ENCODE data around the gene OR2M7.

Gene OR2M7, protein sequence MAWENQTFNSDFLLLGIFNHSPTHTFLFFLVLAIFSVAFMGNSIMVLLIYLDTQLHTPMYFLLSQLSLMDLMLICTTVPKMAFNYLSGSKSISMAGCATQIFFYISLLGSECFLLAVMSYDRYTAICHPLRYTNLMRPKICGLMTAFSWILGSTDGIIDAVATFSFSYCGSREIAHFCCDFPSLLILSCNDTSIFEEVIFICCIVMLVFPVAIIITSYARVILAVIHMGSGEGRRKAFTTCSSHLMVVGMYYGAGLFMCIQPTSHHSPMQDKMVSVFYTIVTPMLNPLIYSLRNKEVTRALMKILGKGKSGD

DNA sequence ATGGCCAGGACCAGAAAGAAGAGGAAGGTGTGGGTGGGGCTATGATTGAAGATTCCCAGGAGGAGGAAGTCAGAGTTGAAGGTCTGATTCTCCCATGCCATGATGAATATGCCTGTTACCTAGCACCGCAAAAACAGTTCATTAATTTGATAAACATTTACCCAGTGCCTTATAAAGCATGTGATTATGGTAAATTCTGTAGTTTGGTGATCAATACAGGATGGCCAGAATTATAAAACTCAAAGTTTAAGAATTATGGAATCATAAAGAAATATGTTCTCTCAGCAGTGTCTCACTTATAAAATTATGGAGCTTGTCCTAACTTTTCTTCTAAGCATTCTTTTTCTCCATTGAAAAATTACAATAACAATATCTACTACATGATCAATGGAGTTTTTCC is at the start of gene OR2M7:
TSS of gene OR2M7 (minus strand) at position 101 of the 400 bp plus-strand sequence. CDS start at position 101, 0 bp downstream.
- H3K9me3 ChIP-seq (ENCODE audit: control insufficient read depth, insufficient read depth, low read depth, low read length): no peaks in the 10 kb centered on the region
- no peak within 1 kb of the TSS for H3K4me3 ChIP-seq (ENCODE audit: low read depth, low read length)
- H3K27ac ChIP-seq (ENCODE audit: extremely low read depth, low read depth, low read length): no peak within 1 kb of the TSS
- TF ChIP-seq ZNF544 (tag by site-specific recombination; IDR thresholded peaks at IDR 0.05) (no peak), ZNF501 (tag by site-specific recombination; IDR thresholded peaks at IDR 0.05) (no peak), ZNF555 (tag by site-specific recombination; conservative IDR thresholded peaks at IDR 0.05) (no peak), ZNF248 (tag by site-specific recombination; IDR thresholded peaks at IDR 0.05) (no peak), ZNF658 (tag by site-specific recombination; IDR thresholded peaks at IDR 0.05) (no peak), ZNF76 (tag by site-specific recombination; IDR thresholded peaks at IDR 0.05; ENCODE audit: borderline replicate concordance, low read depth) (no peak), ZNF23 (tag by site-specific recombination; IDR thresholded peaks at IDR 0.05; ENCODE audit: borderline replicate concordance) (no peak), ZNF211 (tag by site-specific recombination; IDR thresholded peaks at IDR 0.05; ENCODE audit: low read depth) (no peak), KLF1 (tag by site-specific recombination; IDR thresholded peaks at IDR 0.05) (no peak), SCRT1 (tag by site-specific recombination; IDR thresholded peaks at IDR 0.05; ENCODE audit: borderline replicate concordance) (no peak)
- TF ChIP-seq, protein P1, sequence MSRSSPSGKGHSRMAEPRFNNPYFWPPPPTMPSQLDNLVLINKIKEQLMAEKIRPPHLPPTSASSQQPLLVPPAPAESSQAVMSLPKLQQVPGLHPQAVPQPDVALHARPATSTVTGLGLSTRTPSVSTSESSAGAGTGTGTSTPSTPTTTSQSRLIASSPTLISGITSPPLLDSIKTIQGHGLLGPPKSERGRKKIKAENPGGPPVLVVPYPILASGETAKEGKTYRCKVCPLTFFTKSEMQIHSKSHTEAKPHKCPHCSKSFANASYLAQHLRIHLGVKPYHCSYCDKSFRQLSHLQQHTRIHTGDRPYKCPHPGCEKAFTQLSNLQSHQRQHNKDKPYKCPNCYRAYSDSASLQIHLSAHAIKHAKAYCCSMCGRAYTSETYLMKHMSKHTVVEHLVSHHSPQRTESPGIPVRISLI (tag by site-specific recombination; IDR thresholded peaks at IDR 0.05): no peak
- TF ChIP-seq, protein P2, sequence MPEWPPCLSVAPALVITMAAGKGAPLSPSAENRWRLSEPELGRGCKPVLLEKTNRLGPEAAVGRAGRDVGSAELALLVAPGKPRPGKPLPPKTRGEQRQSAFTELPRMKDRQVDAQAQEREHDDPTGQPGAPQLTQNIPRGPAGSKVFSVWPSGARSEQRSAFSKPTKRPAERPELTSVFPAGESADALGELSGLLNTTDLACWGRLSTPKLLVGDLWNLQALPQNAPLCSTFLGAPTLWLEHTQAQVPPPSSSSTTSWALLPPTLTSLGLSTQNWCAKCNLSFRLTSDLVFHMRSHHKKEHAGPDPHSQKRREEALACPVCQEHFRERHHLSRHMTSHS (tag by site-specific recombination; IDR thresholded peaks at IDR 0.05): no peak
- TF ChIP-seq, protein P3, sequence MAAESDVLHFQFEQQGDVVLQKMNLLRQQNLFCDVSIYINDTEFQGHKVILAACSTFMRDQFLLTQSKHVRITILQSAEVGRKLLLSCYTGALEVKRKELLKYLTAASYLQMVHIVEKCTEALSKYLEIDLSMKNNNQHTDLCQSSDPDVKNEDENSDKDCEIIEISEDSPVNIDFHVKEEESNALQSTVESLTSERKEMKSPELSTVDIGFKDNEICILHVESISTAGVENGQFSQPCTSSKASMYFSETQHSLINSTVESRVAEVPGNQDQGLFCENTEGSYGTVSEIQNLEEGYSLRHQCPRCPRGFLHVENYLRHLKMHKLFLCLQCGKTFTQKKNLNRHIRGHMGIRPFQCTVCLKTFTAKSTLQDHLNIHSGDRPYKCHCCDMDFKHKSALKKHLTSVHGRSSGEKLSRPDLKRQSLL (tag by site-specific recombination; IDR thresholded peaks at IDR 0.05): no peak
- TF ChIP-seq, protein P4, sequence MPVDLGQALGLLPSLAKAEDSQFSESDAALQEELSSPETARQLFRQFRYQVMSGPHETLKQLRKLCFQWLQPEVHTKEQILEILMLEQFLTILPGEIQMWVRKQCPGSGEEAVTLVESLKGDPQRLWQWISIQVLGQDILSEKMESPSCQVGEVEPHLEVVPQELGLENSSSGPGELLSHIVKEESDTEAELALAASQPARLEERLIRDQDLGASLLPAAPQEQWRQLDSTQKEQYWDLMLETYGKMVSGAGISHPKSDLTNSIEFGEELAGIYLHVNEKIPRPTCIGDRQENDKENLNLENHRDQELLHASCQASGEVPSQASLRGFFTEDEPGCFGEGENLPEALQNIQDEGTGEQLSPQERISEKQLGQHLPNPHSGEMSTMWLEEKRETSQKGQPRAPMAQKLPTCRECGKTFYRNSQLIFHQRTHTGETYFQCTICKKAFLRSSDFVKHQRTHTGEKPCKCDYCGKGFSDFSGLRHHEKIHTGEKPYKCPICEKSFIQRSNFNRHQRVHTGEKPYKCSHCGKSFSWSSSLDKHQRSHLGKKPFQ (tag by site-specific recombination; IDR thresholded peaks at IDR 0.05): no peak
- TF ChIP-seq, protein P5, sequence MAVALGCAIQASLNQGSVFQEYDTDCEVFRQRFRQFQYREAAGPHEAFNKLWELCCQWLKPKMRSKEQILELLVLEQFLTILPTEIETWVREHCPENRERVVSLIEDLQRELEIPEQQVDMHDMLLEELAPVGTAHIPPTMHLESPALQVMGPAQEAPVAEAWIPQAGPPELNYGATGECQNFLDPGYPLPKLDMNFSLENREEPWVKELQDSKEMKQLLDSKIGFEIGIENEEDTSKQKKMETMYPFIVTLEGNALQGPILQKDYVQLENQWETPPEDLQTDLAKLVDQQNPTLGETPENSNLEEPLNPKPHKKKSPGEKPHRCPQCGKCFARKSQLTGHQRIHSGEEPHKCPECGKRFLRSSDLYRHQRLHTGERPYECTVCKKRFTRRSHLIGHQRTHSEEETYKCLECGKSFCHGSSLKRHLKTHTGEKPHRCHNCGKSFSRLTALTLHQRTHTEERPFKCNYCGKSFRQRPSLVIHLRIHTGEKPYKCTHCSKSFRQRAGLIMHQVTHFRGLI (tag by site-specific recombination; IDR thresholded peaks at IDR 0.05): no peak
- TF ChIP-seq, protein P6, sequence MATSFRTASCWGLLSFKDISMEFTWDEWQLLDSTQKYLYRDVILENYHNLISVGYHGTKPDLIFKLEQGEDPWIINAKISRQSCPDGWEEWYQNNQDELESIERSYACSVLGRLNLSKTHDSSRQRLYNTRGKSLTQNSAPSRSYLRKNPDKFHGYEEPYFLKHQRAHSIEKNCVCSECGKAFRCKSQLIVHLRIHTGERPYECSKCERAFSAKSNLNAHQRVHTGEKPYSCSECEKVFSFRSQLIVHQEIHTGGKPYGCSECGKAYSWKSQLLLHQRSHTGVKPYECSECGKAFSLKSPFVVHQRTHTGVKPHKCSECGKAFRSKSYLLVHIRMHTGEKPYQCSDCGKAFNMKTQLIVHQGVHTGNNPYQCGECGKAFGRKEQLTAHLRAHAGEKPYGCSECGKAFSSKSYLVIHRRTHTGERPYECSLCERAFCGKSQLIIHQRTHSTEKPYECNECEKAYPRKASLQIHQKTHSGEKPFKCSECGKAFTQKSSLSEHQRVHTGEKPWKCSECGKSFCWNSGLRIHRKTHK (tag by site-specific recombination; IDR thresholded peaks at IDR 0.05): no peak
- TF ChIP-seq, protein P7, sequence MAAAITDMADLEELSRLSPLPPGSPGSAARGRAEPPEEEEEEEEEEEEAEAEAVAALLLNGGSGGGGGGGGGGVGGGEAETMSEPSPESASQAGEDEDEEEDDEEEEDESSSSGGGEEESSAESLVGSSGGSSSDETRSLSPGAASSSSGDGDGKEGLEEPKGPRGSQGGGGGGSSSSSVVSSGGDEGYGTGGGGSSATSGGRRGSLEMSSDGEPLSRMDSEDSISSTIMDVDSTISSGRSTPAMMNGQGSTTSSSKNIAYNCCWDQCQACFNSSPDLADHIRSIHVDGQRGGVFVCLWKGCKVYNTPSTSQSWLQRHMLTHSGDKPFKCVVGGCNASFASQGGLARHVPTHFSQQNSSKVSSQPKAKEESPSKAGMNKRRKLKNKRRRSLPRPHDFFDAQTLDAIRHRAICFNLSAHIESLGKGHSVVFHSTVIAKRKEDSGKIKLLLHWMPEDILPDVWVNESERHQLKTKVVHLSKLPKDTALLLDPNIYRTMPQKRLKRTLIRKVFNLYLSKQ (tag by site-specific recombination; IDR thresholded peaks at IDR 0.05; ENCODE audit: borderline replicate concordance): no peak
- POLR2A ChIA-PET: no interaction called here
- H3K36me3 ChIP-seq (ENCODE audit: control insufficient read depth in 2 of 2, insufficient read depth in 1 of 2, low read length in 2 of 2): no peaks in the 10 kb centered on the region
- CTCF ChIA-PET: no interaction called here
- no peaks in the 10 kb centered on the region for H3K4me1 ChIP-seq (ENCODE audit: control insufficient read depth, insufficient read depth, low read length)
